Measurements from ENCODE around the gene CCL27.
A peak's percentile ranks its signal among the peaks of the same experiment; 100 is the strongest.

Gene CCL27

DNA sequence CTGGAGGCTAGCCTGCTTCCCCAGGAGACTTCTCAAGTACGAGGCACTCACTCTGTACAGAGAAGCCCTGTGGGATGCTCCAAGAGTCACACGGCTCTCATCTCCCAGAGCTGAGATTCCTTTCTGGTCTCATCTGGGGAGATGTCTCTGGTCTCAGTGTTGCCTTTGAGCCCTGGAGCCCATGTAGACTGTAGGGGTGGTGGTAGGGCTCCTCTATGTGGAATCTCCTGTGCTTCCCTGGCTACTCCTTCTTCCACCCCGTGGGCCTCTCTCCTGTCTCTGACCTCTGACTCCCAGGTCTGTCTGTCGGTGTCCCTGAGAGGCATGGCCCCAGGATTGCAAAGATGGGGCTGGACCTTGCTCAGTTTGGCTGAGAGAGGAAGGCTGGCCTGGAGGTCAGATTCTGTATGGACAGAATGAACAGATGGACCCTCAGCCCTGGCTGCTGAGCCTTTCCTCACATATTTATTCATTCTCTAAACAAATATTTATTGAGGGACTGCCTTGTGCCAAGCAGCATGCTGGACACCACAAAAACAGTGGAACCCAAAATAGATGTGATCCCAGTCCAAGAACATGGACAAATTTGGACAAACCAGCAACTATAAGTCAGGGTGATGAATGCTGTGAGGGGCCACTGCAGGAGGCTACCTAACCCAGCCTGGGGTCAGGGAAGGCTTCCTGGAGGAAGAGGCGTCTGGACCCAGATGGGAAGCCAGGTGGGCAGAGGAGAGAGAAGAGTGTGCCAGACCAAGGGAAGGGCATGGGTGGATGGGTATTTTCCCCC, 26.1 kb upstream of the CCL27 start:
- Mint-ChIP-seq H3K4me1 (peaks cover 11% of the 10 kb centered on the region), H3K4me3 (no peak overlapping the region), H3K27me3 (no peaks in the 10 kb centered on the region), H3K9me3 (no peaks in the 10 kb centered on the region), H3K27ac (no peak overlapping the region)
- ATAC-seq: no peak
- no peak for DNase-seq

- no peak overlapping the region for H3K27ac Mint-ChIP-seq
- DNase-seq (no peak), ATAC-seq (no peak)
- H3K27me3 Mint-ChIP-seq: no peaks in the 10 kb centered on the region
- peaks cover 11% of the 10 kb centered on the region for H3K4me1 Mint-ChIP-seq
- no peak overlapping the region for H3K4me3 Mint-ChIP-seq
- no peaks in the 10 kb centered on the region for H3K9me3 Mint-ChIP-seq
Observed at GRCh38 chr9:34687276-34688030, 25.0 kb upstream of the CCL27 start.

DNA sequence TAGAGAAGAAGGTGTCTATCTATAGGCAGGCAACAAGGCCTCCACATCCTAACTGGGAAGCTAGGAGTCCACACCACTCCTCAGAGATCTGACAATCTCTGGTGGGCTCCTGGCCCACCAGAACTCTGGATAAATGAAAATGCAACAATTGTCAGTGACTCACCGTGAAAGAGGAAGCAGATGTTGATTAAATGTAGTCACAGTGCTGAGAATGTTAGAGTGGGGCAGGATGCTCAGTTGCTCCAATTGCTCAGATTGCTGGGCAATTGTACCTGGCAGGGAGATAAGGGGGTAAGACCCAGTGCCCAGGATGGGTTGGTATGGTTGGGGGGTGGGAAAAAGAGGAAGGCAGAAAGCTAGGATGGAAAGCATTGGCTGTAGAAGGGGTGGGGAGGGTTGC, 24.3 kb upstream of the CCL27 start:
- ATAC-seq (no peak), DNase-seq (no peak)
- Mint-ChIP-seq H3K4me1 (peaks cover 11% of the 10 kb centered on the region), H3K27ac (no peak overlapping the region), H3K27me3 (no peaks in the 10 kb centered on the region), H3K4me3 (no peak overlapping the region), H3K9me3 (no peaks in the 10 kb centered on the region)

- no peaks in the 10 kb centered on the region for H3K27me3 Mint-ChIP-seq
- H3K27ac Mint-ChIP-seq: no peak overlapping the region
- H3K4me3 Mint-ChIP-seq: no peak overlapping the region
- ATAC-seq: no peak
- H3K4me1 Mint-ChIP-seq: peaks cover 11% of the 10 kb centered on the region
- no peaks in the 10 kb centered on the region for H3K9me3 Mint-ChIP-seq
- no peak for DNase-seq
Observed at GRCh38 chr9:34686231-34686630, 23.8 kb upstream of the CCL27 start.

GRCh38 chr9:34685591-34685990, 23.1 kb upstream of the CCL27 start:
- Mint-ChIP-seq H3K27ac (no peak overlapping the region), H3K9me3 (no peaks in the 10 kb centered on the region), H3K4me1 (peaks cover 11% of the 10 kb centered on the region), H3K4me3 (no peak overlapping the region), H3K27me3 (no peaks in the 10 kb centered on the region)
- ATAC-seq: no peak
- no peak for DNase-seq

DNA sequence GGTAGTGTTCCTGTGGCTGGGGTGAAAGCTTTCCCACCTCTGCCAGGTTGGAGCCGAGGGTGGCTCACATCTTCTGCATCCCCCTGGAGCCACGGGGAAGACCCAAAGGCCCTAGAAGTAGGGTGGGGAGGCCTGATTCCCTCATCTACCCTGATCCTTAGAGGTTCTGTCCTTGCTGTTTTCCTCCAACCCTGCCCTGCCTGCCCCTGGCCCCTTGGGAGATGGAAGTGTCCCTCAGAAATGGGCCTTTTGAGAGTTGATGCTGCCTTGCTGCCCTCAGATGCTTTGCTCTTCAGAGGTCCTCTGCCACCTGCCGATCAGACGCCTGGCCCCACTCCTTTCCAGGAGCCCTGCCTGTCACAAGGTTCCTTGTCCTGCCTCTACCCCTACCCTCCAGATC, 22.4 kb upstream of the CCL27 start:
- no peaks in the 10 kb centered on the region for H3K27me3 Mint-ChIP-seq
- peaks cover 11% of the 10 kb centered on the region for H3K4me1 Mint-ChIP-seq
- H3K9me3 Mint-ChIP-seq: no peaks in the 10 kb centered on the region
- ATAC-seq (no peak), DNase-seq (no peak)
- H3K27ac Mint-ChIP-seq: no peak overlapping the region
- H3K4me3 Mint-ChIP-seq: no peak overlapping the region

DNA sequence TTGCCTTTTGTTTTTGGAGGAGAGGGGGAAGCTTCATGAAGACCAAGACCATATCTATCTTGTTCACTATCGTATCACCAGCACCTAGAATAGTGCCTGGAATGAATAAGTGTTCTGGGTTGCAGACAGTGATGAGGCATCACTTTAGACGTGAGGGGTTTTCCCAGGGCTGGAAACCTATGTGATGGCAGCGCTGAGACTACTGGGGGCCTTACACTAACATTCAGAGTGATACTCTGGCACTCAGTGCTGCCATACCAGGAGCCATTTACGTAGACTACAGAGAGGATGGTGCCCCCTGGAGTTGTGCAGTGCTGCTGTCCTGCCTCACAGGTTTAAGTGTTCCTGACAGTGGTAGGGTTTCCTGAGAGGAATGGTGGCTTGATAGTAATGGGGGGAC, 21.7 kb upstream of the CCL27 start:
- Mint-ChIP-seq H3K4me3 (no peak overlapping the region), H3K27me3 (no peaks in the 10 kb centered on the region), H3K27ac (peak overlapping the region in 1 of 2 donors; percentile 14), H3K4me1 (peaks cover 11% of the 10 kb centered on the region), H3K9me3 (no peaks in the 10 kb centered on the region)
- DNase-seq: no peak
- peak; percentile 69 for ATAC-seq

DNA sequence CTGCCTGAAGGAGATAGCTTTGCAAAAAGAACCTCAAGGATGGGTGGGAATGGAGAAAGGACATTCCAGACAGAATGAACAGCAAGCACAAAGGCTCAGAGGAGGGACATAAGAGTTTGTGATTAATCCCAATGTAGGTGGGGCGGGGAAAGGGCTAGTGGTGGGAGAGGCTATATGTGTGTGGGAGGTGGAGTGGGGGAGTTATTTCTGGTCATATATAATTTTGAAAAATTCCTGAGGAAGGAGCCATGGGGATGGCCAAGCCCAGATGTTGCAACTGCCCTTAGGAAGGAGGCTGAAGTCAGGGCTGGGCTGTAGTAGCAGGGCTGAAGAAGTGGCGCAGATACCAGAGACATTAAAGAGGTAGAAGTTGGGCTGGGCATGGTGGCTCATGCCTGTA, 13.4 kb upstream of the CCL27 start:
- H3K4me3 Mint-ChIP-seq: no peak overlapping the region
- no peaks in the 10 kb centered on the region for H3K9me3 Mint-ChIP-seq
- peak overlapping the region in 1 of 2 donors; percentile 32 for H3K27ac Mint-ChIP-seq
- DNase-seq (no peak), ATAC-seq (no peak)
- H3K4me1 Mint-ChIP-seq: no peaks in the 10 kb centered on the region
- no peaks in the 10 kb centered on the region for H3K27me3 Mint-ChIP-seq

- H3K27me3 Mint-ChIP-seq: no peaks in the 10 kb centered on the region
- H3K27ac Mint-ChIP-seq: peak overlapping the region in 1 of 2 donors; percentile 50
- H3K9me3 Mint-ChIP-seq: no peaks in the 10 kb centered on the region
- no peak overlapping the region for H3K4me3 Mint-ChIP-seq
- DNase-seq (peak; percentile 47 to 52), ATAC-seq (peak; percentile 78)
- H3K4me1 Mint-ChIP-seq: no peaks in the 10 kb centered on the region
Observed at GRCh38 chr9:34675048-34675714, 12.7 kb upstream of the CCL27 start.

DNA sequence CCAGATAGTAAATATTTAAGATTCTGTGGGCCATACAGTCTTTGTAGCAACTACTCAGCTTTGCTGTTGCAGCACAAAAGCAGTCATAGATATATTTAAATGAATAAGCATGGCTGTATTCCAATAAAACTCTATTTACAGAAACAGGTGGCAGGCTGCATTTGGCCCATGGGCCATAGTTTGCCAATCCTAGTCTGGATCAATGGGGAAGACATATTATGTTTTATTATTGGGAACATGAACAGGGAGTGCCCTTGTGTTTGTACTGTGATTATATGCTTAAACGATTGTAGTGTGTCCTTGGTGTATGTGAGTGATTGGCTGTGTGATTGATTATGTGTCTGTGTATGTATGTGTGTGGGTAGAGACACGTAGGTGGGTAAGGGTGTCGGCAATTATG, 12.0 kb upstream of the CCL27 start:
- no peak for ATAC-seq
- H3K27me3 Mint-ChIP-seq: no peaks in the 10 kb centered on the region
- no peaks in the 10 kb centered on the region for H3K4me1 Mint-ChIP-seq
- no peak overlapping the region for H3K4me3 Mint-ChIP-seq
- peak overlapping the region in 1 of 2 donors; percentile 1 for H3K27ac Mint-ChIP-seq
- no peak for DNase-seq
- peaks cover under 1 to 6% of the 10 kb centered on the region in 2 donors for H3K9me3 Mint-ChIP-seq

DNA sequence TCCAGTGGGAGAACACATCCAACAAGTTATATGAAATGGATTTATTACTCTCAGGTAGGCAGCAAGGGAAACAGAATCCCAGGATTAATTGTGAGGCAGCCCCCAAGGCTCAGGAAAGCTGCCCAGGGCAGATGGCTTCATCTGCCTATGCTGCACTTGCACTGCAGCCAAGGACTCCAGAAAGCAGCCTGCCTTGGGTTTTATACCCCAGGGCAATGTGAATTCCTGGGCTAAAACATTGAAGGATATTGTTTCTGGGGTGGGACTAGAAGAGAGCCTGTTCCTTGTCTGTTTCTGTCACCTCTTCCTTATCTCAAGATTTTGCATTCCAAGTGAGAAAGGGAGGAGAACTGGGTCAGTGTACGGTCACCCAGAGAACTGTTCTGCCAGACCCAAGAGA, 8.8 kb upstream of the CCL27 start:
- Mint-ChIP-seq H3K4me3 (no peak overlapping the region), H3K4me1 (peaks cover 8% of the 10 kb centered on the region), H3K9me3 (peaks cover 6 to 13% of the 10 kb centered on the region in 2 donors), H3K27ac (no peak overlapping the region), H3K27me3 (no peaks in the 10 kb centered on the region)
- DNase-seq: no peak
- no peak for ATAC-seq

- peaks cover 17% of the 10 kb centered on the region for H3K4me1 Mint-ChIP-seq
- H3K27ac Mint-ChIP-seq: no peak overlapping the region
- H3K27me3 Mint-ChIP-seq: no peaks in the 10 kb centered on the region
- H3K9me3 Mint-ChIP-seq: peaks cover 6 to 13% of the 10 kb centered on the region in 2 donors
- ATAC-seq: no peak
- DNase-seq: no peak
- H3K4me3 Mint-ChIP-seq: no peak overlapping the region
Observed at GRCh38 chr9:34669809-34670562, 7.5 kb upstream of the CCL27 start.

- H3K27me3 Mint-ChIP-seq: no peaks in the 10 kb centered on the region
- ATAC-seq (peak; percentile 84), DNase-seq (peak; percentile 80 to 88)
- peak overlapping the region; percentile 85 to 90 for H3K4me3 Mint-ChIP-seq
- H3K27ac Mint-ChIP-seq: peak overlapping the region; percentile 86 to 89
- H3K4me1 Mint-ChIP-seq: peaks cover 48% of the 10 kb centered on the region
- H3K9me3 Mint-ChIP-seq: peaks cover 6 to 13% of the 10 kb centered on the region in 2 donors
Observed at GRCh38 chr9:34665381-34666250, 3.2 kb upstream of the CCL27 start.

DNA sequence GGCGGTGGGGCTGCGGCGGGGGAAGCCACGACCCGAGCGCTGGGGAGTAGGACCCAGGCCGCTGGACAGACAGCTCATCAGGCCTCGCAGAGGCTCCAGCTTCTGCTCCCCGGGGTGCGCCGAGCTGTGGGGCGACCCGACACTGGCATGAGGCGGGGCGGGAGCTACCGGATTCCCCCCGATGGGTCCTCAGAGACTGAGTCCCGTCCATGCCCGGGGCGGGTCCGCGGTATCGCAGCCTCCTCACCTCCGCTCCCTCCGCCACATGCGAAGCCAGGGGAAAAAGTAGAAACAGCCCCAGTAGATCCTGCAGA, 2.6 kb upstream of the CCL27 start:
- ATAC-seq (no peak), DNase-seq (no peak)
- Mint-ChIP-seq H3K9me3 (peaks cover 6 to 12% of the 10 kb centered on the region in 2 donors), H3K27me3 (no peaks in the 10 kb centered on the region), H3K4me3 (peak overlapping the region; percentile 85 to 90), H3K4me1 (peaks cover 48% of the 10 kb centered on the region), H3K27ac (no peak overlapping the region)

All from stimulated activated naive CD8-positive, alpha-beta T cell treated with anti-CD3 and anti-CD28 coated beads, Interleukin-15, amount 100 ng/mL, for 72 hours (primary cell).